G401 (cell line): ENCODE measurements around the gene ETHE1. TPM values are rescaled to one million over a fixed set of nuclear protein-coding genes. Genes with fewer than 3 reads are reported as not detected.

Source experiments
- DNase-seq: peaks from one replicate; pipeline ENCODE4 v3.0.0-alpha.2; 2015; ENCODE audit warnings: low spot score
- in situ Hi-C: cut with HindIII; loops from 2 replicates; pipeline ENCODE4 v1.10.0; 2016; ENCODE audit warnings: low sequenced_read_pairs, mixed read lengths
- total RNA-seq: library from RNA; depleted of rRNA; stranded (reverse); fragments of >200 nt; shearing (Covaris generic); gene quantifications from 2 replicates; pipeline ENCODE4 v1.2.3, GENCODE V29; 2014

Gene ETHE1
- total RNA-seq, 1 experiment from 2014 or later, result 227 TPM

DNA sequence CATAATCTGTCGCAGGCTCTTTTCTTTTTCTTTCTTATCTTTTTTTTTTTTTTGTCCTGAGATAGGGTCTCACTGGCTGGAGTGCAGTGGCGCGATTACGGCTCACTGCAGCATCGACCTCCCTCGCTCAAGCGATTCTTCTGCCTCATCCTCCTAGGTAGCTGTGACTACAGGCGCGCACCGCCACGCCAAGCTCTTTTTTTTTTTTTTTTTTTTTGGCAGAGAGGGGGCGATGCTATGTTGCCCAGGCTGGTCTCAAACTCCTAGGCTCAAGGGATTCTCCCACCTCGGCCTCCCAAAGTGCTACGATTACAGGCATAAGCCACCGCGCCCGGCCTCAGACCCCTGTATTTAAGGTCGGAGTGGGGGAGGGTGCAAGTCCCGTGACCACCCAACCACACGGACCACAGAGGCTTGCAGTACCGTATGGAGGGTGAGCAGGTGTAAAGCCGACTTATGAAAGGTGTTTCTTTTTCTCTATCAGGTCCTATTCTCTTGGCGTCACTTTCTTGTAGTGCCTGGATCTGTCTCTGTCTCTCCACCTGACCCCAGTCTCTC lies 24.5 kb downstream of the ETHE1 start:
- DNase-seq, result no peak
- in situ Hi-C loops, result no loop called here

DNA sequence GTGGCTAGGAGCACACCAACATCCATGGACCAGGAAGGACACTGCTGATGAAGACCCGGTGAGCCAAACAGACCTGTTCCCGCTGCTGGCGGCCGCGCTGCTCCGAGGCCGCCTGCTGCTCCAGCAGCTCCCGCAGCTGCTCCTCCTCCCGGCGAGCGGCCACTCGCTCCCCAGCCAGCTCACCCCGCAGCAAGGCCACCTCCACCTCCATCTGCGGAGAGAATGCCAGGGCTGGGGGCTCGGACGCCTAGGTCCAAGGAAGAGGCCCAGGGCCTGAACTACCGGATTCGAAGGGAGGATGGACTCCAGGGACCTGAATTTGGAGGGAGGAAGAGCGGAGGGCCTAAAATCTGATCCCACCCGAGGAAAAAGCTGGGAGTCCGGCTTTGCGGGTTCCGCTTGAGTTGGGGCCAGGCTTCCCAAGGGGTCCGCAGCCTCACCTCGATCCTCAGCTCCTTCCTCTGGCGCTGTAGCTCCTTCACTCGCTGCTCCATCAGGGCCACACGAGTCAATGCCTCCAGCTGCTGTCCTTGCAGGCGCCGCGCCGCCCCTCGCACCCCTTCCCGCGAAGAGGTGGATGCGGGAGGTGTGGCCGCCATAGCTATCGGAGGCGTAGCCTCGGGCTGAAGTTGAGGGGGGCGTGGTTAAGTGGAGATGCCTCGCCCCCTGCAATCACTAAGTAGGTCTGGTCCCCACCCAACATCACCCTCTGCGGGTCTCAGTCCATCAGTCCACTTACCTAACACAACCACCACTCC lies 25.2 kb downstream of the ETHE1 start:
- in situ Hi-C loops, result no loop called here
- DNase-seq, result no peak

DNA sequence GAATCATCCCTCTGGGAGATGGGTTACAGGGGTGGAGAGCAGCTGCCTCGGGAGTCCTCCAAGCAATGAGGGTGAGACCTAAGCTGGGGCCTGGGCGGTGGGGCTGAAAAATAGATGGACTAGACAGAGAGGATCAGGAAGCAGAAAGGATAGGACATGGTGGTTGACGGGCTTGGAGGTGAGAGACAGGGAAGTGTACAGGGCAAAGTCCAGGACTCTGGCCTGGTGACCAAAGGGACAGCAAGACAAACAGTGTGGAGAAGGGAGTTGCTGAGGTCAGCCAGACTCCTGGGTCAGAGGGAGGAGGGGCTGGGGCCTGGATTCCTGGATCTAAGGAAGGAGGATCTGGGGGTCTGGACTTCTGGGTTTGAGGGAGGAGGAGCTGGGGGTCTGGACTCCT lies 28.0 kb downstream of the ETHE1 start:
- no peak for DNase-seq
- in situ Hi-C loops, result no loop called here

DNA sequence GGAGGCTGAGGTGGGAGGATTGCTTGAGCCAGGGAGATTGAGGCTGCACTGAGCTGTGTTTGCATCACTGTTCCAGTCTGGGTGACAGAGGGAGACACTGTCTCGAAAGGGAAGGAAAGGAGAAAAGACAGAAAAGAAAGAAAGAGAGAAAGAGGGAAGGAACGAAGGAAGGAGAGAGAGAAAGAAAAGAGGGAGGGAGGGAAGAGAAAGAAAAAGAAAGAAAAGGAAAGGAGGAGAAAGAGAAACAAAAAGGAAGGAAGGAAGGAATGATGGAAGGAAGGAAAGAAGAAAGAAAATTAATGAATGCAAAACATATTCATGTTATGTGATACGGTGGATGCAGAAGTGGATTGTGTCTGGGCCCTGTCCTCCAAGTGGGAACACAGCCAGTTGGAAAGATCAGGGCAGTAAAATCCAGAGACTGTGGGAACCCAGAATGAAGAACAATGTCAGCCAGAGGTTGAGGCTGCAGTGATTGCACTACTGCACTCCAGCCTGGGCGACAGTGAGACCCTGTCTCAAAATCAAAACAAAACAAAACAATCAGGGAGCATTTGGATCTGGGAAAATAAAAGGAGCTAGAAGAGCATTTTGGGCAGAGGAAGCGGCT lies 28.7 kb downstream of the ETHE1 start:
- in situ Hi-C loops, result no loop called here
- no peak for DNase-seq

DNA sequence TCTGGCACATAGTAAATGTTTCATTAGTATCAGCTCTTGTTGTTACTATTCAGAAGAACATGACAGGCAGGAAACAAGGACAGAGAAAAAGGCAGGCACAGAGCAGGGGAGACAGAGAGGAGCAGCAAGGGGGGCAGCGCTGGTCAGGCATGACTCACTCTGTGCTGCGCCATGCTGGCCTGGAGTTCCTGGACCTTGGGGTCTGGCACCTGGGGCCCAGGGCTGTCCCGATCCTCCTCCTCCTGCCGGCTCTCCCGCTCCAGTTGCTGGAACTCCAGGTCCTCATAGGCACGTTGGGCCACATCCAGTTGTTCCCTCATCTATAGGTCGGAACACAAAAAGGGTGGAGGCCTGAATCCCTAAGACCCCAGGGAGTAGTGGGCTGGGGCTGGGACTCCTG lies 30.0 kb downstream of the ETHE1 start:
- in situ Hi-C loops, result no loop called here
- DNase-seq, result no peak

DNA sequence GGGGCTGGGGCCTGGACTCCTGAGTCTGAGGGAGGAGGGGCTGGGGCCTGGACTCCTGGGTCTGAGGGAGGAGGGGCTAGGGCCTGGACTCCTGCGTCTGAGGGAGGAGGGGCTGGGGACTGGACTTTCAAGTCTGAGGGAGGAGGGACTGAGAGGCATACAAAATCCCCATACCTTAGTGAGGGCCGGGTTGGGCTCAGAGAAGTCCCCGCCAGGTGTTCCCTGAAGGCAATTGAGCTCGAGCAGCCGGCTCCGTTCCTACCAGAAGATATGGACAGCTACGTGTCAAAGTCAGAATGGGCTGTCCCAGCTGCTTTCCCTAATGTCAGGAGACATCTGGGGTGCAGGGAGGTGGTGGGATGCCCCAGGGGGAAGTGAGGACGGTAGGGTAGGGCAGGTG lies 31.9 kb downstream of the ETHE1 start:
- DNase-seq, result no peak
- in situ Hi-C loops, result no loop called here

DNA sequence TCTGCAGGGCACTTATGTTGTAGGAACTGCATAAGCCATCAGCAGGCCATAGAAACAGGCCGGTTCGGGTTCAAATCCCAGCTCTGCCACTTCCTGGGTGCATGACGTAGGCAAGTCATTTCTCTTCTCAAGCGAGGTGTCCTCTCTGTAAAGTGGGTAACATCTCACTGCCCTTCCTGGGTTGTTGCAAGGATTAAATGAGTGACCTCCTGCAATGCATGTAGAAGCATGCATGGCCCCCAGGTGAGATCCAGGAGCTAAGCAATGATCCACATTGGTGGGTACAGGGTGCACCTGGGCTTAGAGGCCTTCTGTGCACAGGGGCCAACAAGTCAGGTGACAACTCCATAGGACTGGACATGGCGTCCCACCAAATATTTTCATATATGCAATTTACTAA lies 36.2 kb downstream of the ETHE1 start:
- DNase-seq, result no peak
- in situ Hi-C loops, result no loop called here

DNA sequence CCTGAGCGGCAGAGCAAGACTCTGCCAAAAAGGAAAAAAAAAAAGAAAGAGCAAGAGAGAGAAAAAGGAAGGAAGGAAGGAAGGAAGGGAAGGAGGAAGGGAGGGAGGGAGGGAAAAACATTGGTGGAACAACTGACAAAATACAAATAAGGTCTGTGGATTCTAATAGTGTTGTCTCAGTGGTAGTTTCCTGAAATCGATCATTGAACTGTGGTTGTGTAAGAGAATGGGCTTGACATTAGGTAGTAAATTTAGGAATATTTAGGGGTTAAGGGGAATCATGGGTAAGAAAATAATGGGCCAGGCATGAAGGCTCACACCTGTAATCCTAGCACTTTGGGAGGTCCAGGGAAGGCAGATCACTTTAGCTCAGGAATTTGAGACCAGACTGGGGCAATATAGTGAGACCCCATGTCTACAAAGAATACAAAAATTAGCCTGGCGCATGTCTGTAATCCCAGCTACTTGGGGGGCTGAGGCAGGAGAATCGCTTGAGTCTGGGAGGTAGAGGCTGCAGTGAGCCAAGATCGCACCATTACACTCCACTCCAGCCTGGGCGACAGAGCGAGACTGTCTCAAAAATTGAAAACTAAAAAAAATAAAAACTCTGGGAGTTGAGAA lies 36.9 kb downstream of the ETHE1 start:
- DNase-seq, result no peak
- in situ Hi-C loops, result no loop called here

DNA sequence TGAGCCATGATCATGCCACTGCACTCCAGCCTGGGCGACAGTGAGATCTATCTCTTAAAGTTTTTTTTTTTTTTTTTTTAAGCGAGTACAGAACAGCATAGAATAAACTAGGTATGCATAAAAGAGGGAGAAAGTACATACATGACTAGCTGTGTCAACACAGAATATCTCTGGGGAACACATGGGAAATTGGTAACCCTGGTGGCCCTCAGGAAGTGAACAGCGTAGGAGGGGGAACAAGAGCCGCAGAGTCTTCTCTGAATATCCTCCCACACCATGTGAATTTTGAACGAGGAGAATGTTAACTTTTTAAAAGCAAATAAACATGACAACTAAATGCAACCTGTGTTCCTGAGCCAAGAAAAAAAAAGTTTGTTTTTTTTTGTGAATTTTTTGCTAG lies 37.7 kb downstream of the ETHE1 start:
- in situ Hi-C loops, result no loop called here
- DNase-seq, result no peak

DNA sequence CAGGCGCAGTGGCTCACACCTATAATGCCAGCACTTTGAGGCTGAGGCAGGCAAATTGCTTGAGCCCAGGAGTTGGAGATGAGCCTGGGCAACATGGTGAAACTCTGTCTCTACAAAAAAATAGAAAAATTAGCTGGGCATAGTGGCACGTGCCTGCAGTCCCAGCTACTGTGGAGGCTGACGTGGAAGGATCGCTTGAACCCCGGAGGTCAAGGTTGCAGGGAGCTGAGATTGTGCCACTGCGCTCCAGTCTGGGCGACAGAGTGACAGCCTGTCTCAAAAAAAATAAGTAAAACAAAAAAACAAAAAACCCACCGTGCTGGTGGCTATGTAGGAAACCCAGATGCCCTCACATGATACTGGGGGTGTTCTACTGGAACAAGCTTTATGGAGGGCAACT lies 38.8 kb downstream of the ETHE1 start:
- DNase-seq, result no peak
- in situ Hi-C loops, result no loop called here

DNA sequence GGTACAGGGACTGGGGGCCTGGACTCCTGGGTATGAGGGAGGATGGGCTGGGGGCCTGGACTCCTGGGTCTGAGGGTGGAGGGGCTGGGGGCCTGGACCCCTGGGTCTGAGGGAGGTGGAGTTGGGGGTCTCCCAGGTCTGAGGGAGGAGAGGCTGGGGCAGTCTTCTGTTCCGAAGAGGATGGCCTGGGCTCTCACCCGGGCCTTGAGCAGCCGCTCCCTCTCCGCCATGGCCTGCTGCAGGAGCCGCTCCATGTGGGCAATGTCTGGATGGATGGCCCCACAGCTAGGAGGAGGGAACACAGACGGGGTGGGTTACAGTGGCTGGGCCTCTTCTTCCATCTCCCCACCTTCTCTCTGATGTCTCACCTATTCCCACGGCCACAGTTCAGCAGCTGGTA lies 40.6 kb downstream of the ETHE1 start:
- in situ Hi-C loops, result no loop called here
- DNase-seq, result no peak

DNA sequence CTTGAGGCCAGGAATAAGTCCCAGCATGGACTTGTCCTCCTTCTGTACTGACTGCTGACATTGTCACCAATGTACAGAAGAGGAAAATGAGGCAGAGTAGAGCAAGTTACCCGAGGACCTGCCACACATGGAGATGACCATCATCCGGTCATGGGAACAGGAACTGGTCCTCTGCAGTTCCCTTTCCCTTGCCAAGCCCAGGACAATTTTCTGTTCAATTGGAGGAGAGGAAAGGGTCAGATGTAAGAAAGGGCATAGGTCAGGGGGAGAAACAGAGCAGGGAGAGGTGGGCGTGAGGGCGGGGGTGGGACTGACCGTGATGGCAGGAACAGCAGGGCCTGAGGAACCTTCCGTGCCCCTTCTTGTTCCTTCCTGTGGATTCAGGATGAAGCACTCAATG lies 41.0 kb downstream of the ETHE1 start:
- DNase-seq, result no peak
- in situ Hi-C loops, result no loop called here

DNA sequence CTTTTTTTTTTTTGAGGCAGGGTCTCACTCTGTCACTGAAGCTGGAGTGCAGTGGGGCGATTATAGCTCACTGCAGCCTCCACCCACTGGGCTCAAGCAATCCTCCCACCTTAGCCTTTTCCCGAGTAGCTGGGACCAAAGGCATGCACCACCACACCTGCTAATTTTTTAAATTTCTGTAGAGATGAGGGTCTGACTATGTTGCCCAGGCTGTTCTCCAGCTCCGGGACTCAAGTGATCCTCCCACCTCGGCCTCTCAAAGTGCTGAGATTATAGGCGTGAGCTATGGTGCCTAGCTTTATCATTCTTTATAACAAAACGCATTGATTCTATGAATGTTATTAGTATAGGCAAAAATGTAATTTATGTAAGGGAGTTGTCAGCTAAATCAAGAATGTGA lies 43.7 kb downstream of the ETHE1 start:
- in situ Hi-C loops, result no loop called here
- DNase-seq, result no peak

DNA sequence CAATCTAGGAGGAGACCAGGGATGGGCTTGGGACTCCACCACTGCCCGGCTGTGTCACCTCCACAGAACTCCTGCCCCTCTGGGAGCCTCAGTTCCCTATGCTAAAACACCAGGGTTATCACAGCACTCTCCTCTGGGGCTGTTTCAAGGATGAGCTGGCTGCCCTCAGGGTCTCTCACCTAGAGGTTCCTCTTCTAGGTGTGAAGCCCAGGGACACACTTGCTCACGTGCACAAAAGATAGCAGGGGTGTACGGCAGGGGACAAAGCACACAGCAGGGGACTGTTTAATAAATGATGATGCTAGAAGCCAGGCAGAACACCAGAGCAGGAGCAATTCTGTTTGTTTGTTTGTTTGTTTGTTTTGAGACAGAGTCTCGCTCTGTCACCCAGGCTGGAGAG lies 44.8 kb downstream of the ETHE1 start:
- in situ Hi-C loops, result no loop called here

DNA sequence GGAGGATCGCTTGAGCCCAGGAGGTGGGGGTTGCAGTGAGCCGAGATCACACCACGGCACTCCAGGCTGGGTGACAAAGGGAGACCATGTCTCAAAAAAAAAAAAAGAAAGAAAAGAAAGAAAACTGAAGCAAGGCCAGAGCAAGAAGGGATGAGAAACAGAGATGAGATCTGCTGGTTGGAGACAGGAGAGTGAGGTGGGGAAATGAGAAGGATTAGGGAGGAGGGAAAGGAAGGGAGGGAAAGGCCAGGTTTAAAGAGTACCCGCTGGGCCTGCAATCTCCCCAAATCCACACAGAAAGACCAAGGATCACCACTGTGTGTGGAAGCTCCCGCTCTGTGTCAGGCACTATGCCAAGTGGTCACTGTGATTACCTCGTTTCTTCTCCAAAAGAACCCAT lies 45.3 kb downstream of the ETHE1 start:
- DNase-seq, result no peak
- in situ Hi-C loops, result no loop called here

More for the DNA sequence above, 44.8 kb downstream of the ETHE1 start:
- no peak for DNase-seq

DNA sequence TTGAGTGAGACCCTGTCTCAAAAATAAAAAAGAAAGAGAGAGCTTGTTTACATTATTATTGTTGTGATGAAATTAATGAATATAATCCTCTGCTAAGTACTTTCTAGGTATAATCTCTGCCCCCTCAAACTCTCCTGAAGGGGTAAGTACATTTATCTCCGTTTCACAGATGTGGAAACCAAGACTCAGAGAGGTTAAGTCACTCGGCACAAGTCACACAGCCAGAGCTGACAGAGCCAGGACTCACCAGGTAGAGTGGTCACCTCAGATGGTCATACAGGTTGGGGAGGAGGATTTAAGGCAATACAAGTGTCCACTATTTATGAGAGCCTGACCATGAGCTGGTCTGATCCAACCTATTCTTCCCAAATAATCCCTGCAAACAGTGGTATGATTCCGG lies 46.4 kb downstream of the ETHE1 start:
- in situ Hi-C loops, result no loop called here
- no peak for DNase-seq

DNA sequence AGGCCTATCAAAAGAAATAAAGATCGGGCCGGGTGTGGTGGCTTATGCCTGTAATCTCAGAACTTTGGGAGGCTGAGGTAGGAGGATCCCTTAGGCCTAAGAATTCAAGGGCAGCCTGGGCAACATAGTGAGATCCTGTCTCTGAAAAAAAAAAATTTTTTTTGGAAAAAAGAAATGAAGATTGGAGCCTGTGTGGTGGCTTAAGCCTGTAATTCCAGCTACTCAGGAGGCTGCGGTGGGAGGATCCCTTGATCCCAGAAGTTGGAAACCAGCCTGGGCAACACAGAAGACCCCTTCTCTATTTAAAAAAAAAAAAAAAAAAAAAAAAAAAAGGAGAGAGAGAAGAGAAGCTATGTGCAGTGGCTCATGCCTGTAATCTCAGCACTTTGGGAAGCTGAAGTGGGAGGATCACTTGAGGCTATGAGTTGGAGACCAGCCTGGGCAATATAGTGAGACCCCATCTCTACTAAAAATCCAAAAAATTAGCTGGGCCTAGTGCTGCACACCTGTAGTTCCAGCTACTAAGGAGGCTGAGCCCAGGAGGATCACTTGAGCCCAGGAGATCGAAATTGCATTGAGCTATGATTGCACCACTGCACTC lies 46.9 kb downstream of the ETHE1 start:
- in situ Hi-C loops, result no loop called here
- DNase-seq, result no peak

DNA sequence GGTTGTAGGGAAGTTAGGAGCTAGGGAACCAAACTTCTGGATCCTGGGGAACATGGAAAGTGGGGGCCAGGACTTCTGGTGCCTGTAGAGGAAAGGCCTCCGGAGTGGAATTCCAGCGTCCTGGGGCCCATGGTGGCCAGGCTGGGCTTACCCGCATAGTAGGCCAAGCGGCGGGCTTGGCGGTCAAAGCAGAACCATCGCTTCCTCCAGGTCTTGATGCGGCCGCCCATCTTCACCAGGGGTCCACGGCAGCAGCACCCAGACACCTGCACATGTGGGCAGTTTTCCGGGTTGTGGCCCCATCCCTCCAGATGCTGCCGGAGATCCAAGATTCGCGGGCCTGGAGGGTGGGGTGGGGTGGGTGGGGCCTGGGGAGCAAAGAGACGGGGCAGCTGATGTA lies 47.8 kb downstream of the ETHE1 start:
- in situ Hi-C loops, result no loop called here
- no peak for DNase-seq

DNA sequence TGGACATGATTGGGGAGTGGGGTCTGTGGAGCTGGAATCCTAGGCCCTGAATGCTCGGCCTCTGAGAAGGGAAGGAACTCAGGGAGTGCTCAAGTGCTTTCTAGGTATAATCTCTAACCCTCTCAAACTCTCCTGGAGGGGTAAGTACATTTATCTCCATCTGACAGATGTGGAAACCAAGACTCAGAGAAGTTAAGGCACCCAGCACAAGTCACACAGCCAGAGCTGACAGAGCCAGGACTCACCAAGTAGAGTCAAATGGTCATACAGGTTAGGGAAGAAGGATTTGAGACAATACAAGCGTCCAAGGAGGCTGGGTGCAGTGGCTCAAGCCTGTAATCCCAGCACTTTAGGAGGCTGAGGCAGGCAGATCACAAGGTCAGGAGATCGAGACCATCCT lies 48.7 kb downstream of the ETHE1 start:
- in situ Hi-C loops, result no loop called here
- DNase-seq, result no peak

DNA sequence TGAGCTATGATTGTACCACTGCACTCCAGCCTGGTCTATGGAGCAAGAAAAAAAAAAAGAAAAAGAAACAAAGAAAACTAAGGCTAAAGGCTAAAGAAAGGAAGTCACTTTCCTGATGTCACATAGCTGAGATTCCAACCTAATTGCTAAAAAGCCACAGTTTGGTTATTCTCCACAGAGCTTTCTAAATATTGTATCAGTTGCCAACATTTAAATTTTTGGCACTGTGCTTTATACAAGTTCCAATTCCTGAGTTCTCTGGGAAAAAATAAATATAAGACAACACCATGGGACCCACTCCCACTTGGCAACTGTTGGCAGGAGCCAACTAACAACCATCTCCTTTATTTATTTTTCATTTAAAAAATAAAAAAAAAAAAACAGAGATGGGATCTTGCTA lies 50.4 kb downstream of the ETHE1 start:
- DNase-seq, result no peak
- in situ Hi-C loops, result no loop called here
